Activated CD4-positive, alpha-beta memory T cell treated with anti-CD3 and anti-CD28 coated beads for 36 hours (primary cell): ENCODE measurements around the gene ADAT3. TPM values are rescaled to one million over a fixed set of nuclear protein-coding genes. Genes with fewer than 3 reads are reported as not detected.
A peak's percentile ranks its signal among the peaks of the same experiment; 100 is the strongest.

Experiments
- CTCF ChIA-PET: fragments of 350-600 bp; sonication (Branson Sonifier 250); formaldehyde crosslinking; loops from one replicate; lab custom pipeline; 2021; ENCODE audit warnings: antibody characterized with exemption, inconsistent platforms; lab: Charles Lee
- POLR2A ChIA-PET: fragments of 350-600 bp; sonication (Branson Sonifier 250); formaldehyde crosslinking; loops from one replicate; lab custom pipeline; 2021; ENCODE audit warnings: antibody characterized with exemption; lab: Charles Lee
- DNase-seq: peaks from one replicate; pipeline ENCODE4 v3.0.0-alpha.2; 2020
- H3K27ac Mint-ChIP-seq: one replicate; pipeline ENCODE4 v1.8.0; 2021; ENCODE audit warnings: mixed read lengths
- H3K27me3 Mint-ChIP-seq: one replicate; pipeline ENCODE4 v1.8.0; 2021; ENCODE audit warnings: mixed read lengths
- H3K36me3 Mint-ChIP-seq: one replicate; pipeline ENCODE4 v1.8.0; 2021; ENCODE audit warnings: mixed read lengths
- H3K4me1 Mint-ChIP-seq: one replicate; pipeline ENCODE4 v1.8.0; 2021; ENCODE audit warnings: low read depth, mixed read lengths
- H3K4me3 Mint-ChIP-seq: one replicate; pipeline ENCODE4 v1.8.0; 2021; ENCODE audit warnings: mild to moderate bottlenecking, mixed read lengths
- H3K9me3 Mint-ChIP-seq: one replicate; pipeline ENCODE4 v1.8.0; 2021; ENCODE audit warnings: mixed read lengths
- intact Hi-C: fragments of 100-400 bp; cut with micrococcal nuclease; formaldehyde crosslinking; loops from one replicate; pipeline ENCODE4 v1.15.1; 2023
- total RNA-seq, 2 experiments: library from RNA; stranded (reverse); gene quantifications; one replicate each; pipeline ENCODE4 v1.2.3, GENCODE V29; 2021

Gene ADAT3
- total RNA-seq, 2 experiments from 2014 or later: 5.7 to 5.8 TPM

DNA sequence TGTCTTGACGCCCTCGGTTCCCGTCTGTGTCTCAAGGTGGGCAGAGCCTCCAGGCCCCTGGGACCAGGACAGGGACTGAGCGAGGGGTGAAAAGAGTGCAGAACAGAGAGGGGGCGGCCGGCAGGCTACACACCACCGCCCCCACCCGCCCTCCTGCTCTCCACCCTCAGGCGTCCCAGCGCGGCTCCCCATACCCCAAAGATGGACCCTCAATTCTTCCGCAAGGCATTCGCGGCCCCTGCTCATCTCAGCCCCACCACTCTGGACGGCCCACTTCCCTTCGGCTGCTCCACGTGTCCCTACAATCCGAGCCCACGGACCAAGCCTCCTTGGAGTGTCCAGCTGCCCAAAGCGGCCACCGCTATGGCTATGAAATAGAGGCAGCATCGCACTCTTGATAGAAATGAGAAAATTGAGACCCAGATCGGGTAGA is 43.6 kb upstream of the ADAT3 start:
- CTCF ChIA-PET: no interaction called here

DNA sequence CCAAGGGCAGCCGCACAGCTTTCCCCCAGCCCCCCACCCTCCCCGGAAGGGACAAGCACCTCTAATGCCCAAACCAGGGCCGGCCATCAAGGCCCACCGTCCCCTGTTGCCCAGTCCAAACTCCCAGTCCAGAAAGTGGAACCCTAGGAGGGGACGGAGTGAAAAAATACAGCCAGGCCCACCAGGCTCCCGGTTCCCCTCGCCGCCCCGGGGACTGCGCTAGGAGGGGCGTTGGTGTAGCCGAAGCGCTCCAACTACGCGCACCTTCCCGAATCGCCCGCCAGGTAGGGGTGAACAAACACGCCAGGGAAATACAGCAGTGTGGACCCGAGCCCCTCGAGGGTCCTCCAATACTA is 43.2 kb upstream of the ADAT3 start:
- Mint-ChIP-seq H3K27me3 (no peaks in the 10 kb centered on the region), H3K36me3 (no peaks in the 10 kb centered on the region), H3K27ac (peak overlapping the region; percentile 88), H3K9me3 (no peaks in the 10 kb centered on the region), H3K4me1 (peaks cover 38% of the 10 kb centered on the region), H3K4me3 (peak overlapping the region; percentile 93)
- POLR2A ChIA-PET: no interaction called here
- intact Hi-C loops: no loop called here
- DNase-seq: no peak
- CTCF ChIA-PET: no interaction called here

More for the DNA sequence above, 43.6 kb upstream of the ADAT3 start:
- Mint-ChIP-seq H3K4me1 (peaks cover 38% of the 10 kb centered on the region), H3K27me3 (no peaks in the 10 kb centered on the region), H3K36me3 (no peaks in the 10 kb centered on the region), H3K27ac (peak overlapping the region; percentile 9), H3K4me3 (peak overlapping the region; percentile 93), H3K9me3 (no peaks in the 10 kb centered on the region)
- intact Hi-C loops: no loop called here
- DNase-seq: no peak
- POLR2A ChIA-PET: no interaction called here

DNA sequence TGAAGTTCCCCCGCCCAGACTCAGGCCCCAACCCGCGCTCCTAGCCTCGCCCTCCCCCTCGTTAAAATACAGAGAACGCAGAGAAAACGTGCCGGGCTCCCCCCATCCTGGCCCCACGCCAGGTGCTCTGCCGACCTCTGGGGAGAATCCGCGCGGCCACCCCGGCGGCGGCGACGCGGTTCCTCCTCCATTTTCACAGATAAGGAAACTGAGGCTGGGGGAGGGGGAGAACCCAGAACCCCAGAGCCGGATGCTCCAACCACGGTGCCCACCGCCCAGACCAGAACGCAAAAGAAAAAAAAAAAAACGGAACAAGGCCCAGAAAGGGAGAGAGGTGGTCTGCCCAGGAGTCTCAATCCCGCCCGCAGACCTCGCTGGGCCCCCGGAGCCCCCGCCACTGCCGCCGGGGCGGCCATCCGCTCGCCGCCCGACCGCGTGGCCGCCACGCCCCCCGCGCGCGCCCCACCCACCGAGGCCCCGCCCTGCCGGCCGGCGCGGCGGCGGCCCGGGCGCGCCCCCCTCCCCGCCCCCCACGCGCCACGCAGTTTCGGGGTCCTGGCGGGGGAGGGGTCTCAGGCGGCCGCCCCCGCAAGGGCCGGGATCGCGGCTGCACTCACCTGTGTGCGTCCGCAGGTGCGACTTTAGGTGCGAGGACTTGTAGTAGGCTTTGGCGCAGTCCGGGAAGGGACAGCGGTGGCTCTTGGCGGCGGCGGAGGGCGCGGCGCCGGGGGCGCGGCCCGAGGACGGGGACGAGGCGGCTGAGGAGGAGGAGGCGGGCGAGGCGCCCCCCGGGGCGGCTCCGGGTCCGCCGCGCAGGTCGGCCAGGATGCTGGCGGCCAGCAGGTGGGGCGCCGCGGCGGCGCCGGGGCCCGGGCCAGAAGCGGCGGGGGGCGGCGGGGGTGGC is 42.5 kb upstream of the ADAT3 start:
- no peaks in the 10 kb centered on the region for H3K27me3 Mint-ChIP-seq
- intact Hi-C loops: no loop called here
- peaks cover 38% of the 10 kb centered on the region for H3K4me1 Mint-ChIP-seq
- ChIA-PET CTCF (no interaction called here), POLR2A (no interaction called here)
- H3K4me3 Mint-ChIP-seq: peak overlapping the region; percentile 93
- no peaks in the 10 kb centered on the region for H3K36me3 Mint-ChIP-seq
- H3K27ac Mint-ChIP-seq: peak overlapping the region; percentile 88
- peak; percentile 61 for DNase-seq
- H3K9me3 Mint-ChIP-seq: no peaks in the 10 kb centered on the region

DNA sequence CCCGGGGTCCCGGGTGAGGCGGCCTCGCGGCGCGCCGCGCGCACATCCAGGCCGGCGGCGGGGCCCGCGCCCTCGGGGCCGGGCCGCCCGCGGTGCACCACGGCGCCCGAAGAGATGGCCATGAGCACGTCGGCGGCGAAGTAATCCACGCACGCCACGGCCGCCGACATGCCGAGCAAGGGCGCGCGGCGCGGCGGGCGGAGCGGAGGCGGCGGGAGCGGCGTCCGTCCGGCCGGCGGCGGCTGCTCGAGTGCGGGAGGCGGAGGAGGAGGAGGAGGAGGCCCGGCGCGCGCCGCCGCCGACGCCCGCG is 41.9 kb upstream of the ADAT3 start, which contains the start of gene KLF16:
TSS of gene KLF16 (minus strand) at position 252 of the 310 bp plus-strand sequence. CDS start at position 170, 82 bp downstream.
- no peak for DNase-seq
- no peaks in the 10 kb centered on the region for H3K9me3 Mint-ChIP-seq
- peak within 1 kb of the TSS; percentile 88 for H3K27ac Mint-ChIP-seq
- H3K4me3 Mint-ChIP-seq: peak within 1 kb of the TSS; percentile 93
- H3K36me3 Mint-ChIP-seq: no peaks in the 10 kb centered on the region
- ChIA-PET CTCF (no interaction called here), POLR2A (no interaction called here)
- intact Hi-C loops: no loop called here
- H3K4me1 Mint-ChIP-seq: peaks cover 36% of the 10 kb centered on the region
- H3K27me3 Mint-ChIP-seq: no peaks in the 10 kb centered on the region

DNA sequence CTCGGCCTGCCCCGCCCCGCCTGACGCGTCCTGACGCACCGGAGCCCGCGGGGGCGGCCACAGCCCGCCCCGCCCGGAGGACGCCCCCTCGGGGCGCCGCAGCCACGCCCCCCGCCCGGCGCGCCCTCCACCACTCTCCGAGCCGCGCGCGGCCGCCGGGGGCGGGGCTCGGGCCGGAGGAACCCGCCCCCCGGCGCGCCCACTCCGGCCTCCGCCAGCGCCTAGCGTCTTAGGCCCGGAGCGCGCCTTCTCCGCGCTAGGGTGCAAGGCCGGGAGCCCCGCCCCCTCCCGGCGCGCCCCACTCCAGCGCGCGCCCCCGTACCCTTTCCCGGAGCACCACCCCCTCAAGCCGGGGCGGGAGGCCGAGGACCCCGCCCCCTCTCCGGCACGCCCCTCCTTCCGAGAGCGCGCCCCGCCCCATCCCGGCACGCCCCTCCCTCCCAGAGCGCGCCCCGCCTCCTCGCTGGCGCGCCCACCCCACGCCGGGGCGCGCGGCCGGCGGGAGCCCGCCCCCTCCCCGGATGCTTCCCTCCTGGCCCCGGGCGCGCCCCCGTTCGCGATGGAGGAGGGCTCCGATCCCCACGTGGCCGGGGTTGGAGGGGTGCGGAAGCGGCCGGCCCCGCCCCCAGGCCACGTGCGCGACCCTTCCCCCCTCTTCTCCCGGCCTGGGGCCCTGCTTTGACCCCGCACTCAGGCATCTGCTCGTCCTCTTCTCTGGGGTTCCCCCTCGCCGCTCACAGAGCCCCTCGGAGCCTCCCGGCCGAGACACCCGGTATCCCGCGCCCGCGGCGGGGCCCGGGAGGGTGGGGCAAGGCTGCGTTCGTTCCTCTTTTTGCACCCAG is 41.3 kb upstream of the ADAT3 start:
- Mint-ChIP-seq H3K4me1 (peaks cover 32% of the 10 kb centered on the region), H3K27me3 (no peaks in the 10 kb centered on the region), H3K36me3 (no peaks in the 10 kb centered on the region), H3K27ac (peak overlapping the region; percentile 69), H3K9me3 (no peaks in the 10 kb centered on the region), H3K4me3 (peak overlapping the region; percentile 75)
- POLR2A ChIA-PET: interaction anchor here (0.9 to 2.8 kb wide), 4 partner anchors 12 to 598 kb away, joined by 3 to 19 read pairs (median 4); no protein-coding TSS in a partner anchor
- peak; percentile 94 for DNase-seq
- CTCF ChIA-PET: interaction anchor here (0.9 to 2.7 kb wide), 12 partner anchors 9 to 79 kb away, joined by 3 to 19 read pairs (median 4); no protein-coding TSS in a partner anchor
- intact Hi-C loops: loop anchor here (1.0 to 2.0 kb wide), 3 partner anchors 12 to 41 kb away; partner anchors contain the start of genes ADAT3 and SCAMP4

DNA sequence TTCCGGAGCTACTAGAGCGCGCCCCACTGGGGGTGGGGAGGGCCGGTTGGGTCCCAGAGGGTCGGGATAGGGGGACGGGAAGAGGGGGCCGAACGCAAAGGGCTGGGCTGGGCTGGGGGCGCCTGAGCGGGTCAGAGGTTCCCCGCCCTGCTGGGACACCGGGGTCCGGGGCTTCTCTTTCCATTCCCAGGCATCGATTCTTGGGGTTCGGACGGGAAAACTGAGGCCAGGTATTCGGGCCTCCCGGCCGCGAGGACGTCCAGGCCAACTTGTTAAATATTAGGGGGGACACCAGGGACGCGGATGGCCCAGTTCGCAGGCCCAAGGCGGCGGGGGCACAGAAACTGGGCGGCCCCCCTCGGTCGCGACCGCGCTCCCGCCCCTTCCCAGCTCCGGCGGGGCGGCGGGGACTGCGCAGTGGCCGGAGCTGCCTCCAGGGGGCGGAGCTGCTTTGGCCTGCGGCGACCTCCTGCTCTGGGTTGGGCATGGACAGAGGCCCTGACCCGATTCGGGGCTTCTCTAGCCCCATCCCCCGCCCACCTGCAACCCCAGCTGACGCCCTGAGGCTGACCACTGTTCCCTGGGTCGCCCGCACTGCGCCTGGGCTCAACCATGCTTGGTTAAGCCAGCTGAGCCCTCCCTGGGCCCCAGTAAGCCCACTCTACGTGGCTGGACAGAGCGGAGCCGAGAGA is 40.6 kb upstream of the ADAT3 start:
- POLR2A ChIA-PET: interaction anchor here (0.6 to 2.8 kb wide), 5 partner anchors 11 to 598 kb away, joined by 3 to 19 read pairs (median 3); no protein-coding TSS in a partner anchor

DNA sequence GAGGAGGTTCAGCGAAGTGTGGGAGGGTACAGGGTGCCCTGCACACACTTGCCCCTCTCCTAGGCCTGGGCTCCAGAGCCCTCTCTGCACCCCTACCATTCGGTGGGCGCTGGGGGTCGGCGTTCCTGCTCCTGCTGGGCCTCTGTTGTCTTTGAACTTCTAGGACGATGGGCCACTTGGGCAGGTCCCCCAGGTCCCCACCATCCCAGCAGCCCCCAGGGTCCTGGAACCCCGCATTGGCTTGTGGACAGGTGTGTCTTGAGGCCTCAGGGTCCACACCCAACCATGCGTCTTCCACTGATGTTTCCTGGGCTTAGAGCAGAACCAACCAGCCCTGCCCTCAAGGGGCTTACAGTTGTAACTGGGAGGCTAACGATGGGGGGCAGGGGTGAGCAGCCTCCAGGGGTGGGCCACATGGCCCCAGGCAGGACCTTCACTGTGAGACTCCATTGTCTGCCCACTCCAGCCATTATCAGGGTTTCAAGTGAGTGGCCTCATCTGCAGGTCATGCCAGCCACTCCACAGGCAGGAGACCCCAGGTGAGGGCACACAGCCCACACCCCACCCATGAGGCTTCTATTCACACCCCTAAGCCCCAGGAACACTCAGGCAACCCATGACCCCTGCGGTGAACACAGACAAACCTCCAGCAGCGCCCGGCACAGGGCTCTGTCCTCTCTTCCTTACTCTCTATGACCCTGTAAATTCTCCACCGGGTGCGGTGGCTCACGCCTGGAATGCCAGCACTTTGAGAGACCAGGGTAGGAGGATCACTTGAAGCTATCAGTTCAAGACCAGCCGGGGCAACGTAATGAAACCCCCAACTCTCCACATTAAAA is 39.8 kb upstream of the ADAT3 start:
- Mint-ChIP-seq H3K4me3 (peak overlapping the region; percentile 75), H3K27me3 (no peaks in the 10 kb centered on the region), H3K27ac (peak overlapping the region; percentile 80), H3K36me3 (peaks cover 3% of the 10 kb centered on the region), H3K9me3 (no peaks in the 10 kb centered on the region), H3K4me1 (peaks cover 21% of the 10 kb centered on the region)
- CTCF ChIA-PET: interaction anchor here (0.6 to 2.7 kb wide), 12 partner anchors 10 to 187 kb away, joined by 3 to 19 read pairs (median 4); no protein-coding TSS in a partner anchor
- intact Hi-C loops: loop anchor here (2.0 kb wide), 1 partner anchor 17 kb away; no protein-coding TSS in a partner anchor
- no peak for DNase-seq
- POLR2A ChIA-PET: interaction anchor here (0.6 to 2.8 kb wide), 4 partner anchors 10 to 599 kb away, joined by 3 to 19 read pairs (median 4); no protein-coding TSS in a partner anchor

More for the DNA sequence above, 40.6 kb upstream of the ADAT3 start:
- DNase-seq: peak; percentile 78
- Mint-ChIP-seq H3K9me3 (no peaks in the 10 kb centered on the region), H3K27ac (peak overlapping the region; percentile 80), H3K36me3 (no peaks in the 10 kb centered on the region), H3K4me3 (peak overlapping the region; percentile 75), H3K27me3 (no peaks in the 10 kb centered on the region), H3K4me1 (peaks cover 28% of the 10 kb centered on the region)
- CTCF ChIA-PET: interaction anchor here (0.9 to 2.7 kb wide), 12 partner anchors 9 to 78 kb away, joined by 3 to 19 read pairs (median 4); no protein-coding TSS in a partner anchor
- intact Hi-C loops: loop anchor here (1.0 to 2.0 kb wide), 3 partner anchors 12 to 41 kb away; partner anchors contain the start of genes ADAT3 and SCAMP4

DNA sequence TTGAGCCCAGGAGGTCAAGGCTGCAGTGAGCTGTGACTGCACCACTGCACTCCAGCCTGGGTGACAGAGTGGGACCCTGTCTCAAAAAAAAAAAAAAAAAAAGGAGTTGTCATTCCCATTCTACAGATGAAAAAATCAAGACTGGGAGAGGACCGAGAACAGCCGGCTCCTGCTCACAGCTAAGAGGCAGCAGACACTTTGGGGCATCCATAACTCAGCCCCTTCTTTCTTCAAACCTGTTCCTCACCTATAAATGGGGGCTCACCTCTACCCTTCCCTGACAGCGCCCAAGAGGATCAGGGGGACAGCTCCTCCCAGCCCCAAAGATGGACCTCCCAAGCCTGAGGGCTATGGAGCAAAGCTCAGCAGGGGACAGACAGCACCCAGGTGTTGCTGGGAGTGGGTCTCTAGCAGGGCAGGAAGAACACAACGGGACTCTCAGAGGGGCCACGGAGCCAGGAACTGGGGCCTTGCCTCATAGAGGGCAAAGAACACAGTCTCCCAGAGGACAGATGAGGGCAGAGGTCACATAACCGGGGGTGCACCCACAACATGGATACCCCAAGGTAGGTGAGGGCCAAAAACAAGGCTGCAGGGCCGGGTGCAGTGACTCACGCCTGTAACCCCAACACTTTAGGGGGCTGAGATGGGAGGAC is 38.4 kb upstream of the ADAT3 start:
- intact Hi-C loops: no loop called here
- Mint-ChIP-seq H3K36me3 (peaks cover 4% of the 10 kb centered on the region), H3K9me3 (no peaks in the 10 kb centered on the region), H3K27me3 (no peaks in the 10 kb centered on the region), H3K27ac (peak overlapping the region; percentile 65), H3K4me3 (no peak overlapping the region), H3K4me1 (peaks cover 8% of the 10 kb centered on the region)
- CTCF ChIA-PET: interaction anchor here (0.6 to 2.7 kb wide), 4 partner anchors 10 to 57 kb away, joined by 3 to 19 read pairs (median 3); no protein-coding TSS in a partner anchor
- no peak for DNase-seq
- POLR2A ChIA-PET: interaction anchor here (2.8 kb wide), 1 partner anchor 9 kb away, joined by 19 read pairs; no protein-coding TSS in a partner anchor

DNA sequence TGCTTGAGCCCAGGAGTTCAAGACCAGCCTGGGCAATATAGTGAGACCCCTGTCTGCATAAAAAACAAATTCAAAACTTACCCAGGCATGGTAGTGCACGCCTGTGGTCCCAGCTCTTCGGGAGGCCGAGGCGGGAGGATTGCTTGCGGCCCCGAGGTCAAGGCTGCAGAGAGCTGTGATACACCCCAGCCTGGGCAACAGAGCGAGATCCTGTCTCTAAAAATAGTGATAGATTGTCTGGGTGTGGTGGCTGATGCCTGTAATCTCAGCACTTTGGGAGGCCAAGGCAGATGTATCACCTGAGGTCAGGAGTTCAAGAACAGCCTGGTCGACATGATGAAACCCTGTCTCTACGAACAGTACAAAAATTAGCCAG is 37.9 kb upstream of the ADAT3 start:
- ChIA-PET CTCF (interaction anchor here (1.1 kb wide), 1 partner anchor 9 kb away, joined by 3 read pairs; no protein-coding TSS in a partner anchor), POLR2A (no interaction called here)
- H3K27ac Mint-ChIP-seq: peak overlapping the region; percentile 65
- H3K9me3 Mint-ChIP-seq: no peaks in the 10 kb centered on the region
- no peak overlapping the region for H3K4me3 Mint-ChIP-seq
- intact Hi-C loops: no loop called here
- DNase-seq: no peak
- peaks cover 8% of the 10 kb centered on the region for H3K4me1 Mint-ChIP-seq
- no peaks in the 10 kb centered on the region for H3K27me3 Mint-ChIP-seq
- peaks cover 4% of the 10 kb centered on the region for H3K36me3 Mint-ChIP-seq

DNA sequence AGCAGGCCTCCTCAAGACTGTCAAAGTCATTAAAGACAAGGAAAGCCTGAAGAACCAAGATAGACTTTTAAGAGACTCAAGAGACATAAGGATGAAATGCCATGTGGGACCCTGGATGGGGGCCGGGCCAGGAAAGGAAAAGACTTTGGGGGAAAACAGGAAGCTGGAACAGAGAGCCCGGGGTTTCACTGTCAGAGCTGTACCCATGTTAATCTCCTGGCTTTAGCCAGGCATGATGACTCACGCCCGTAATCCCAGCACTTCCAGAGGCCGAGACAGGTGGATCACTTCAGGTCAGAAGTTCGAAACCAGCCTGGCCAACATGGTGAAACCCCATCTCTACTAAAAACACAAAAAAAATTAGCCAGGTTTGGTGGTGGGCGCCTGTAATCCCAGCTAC is 36.2 kb upstream of the ADAT3 start:
- DNase-seq: no peak
- ChIA-PET POLR2A (no interaction called here), CTCF (no interaction called here)
- Mint-ChIP-seq H3K27ac (peak overlapping the region; percentile 54), H3K36me3 (peaks cover 8% of the 10 kb centered on the region), H3K4me1 (peaks cover 10% of the 10 kb centered on the region), H3K4me3 (no peak overlapping the region), H3K9me3 (no peaks in the 10 kb centered on the region), H3K27me3 (no peaks in the 10 kb centered on the region)
- intact Hi-C loops: no loop called here
